Fibroblast of peridontal ligament (primary cell): Measurements from ENCODE around the gene ETS2.
A peak's percentile ranks its signal among the peaks of the same experiment; 100 is the strongest.

Source experiments
- DNase-seq: peaks from one replicate; pipeline ENCODE4 v3.0.0-alpha.2; 2010; ENCODE audit errors: extremely low read depth

ETS2 gene

DNA sequence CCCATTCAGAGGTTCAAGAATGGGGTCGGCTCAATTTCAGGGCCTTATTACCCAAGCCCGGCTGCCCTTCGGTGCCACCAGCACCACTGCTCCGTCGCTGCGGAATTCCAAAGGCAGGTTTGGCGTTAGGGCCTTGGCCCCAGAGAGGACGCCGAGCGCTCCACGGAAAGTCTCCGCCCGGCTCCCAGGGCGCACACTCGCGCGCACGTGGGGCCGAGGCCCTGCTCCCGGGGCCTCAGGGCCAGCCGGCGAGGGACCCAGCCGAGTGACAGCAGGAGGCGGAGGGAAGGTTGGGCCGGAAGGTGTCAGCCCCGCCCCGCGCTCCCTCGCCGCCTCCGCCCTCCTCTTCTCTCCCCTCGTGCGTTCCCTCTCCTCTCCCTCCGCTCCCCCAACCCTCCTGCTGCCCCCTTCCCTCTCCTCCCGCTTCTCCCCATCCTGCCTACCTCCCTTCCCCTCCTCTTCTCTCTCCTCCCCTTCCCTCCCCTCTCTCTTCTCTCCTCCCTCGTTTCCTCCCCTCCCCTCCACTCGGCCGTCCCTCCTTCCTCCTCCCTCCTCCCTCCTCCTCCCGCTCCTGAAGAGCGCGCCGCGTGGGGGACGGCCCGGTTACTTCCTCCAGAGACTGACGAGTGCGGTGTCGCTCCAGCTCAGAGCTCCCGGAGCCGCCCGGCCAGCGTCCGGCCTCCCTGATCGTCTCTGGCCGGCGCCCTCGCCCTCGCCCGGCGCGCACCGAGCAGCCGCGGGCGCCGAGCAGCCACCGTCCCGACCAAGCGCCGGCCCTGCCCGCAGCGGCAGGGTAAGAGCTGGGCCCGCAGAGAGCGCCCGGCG is at the start of gene ETS2:
Gene ETS2 (plus strand): TSS at position 602 of the 825 bp plus-strand sequence. CDS start 4,106 bp downstream, outside the sequence.
- peak; percentile 78 for DNase-seq

DNA sequence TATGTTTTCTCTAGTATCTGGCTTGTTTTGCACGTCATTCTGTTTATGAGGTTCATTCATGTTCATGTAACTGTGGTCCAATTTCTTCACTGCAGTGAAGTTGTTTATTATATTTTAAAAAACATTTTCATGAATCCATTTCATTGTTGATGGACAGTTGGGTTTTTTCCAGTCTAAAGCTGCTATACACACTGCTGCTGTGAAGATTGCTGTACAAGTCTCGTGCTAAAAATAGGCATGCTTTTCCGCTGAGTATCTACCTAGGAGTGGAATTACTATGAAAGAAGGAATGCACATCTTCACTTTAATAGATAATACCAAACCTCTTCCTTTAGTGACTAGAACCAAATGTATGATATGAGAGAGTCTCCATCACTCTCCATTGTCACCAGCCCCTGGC is 49.0 kb upstream of the ETS2 start:
- no peak for DNase-seq

DNA sequence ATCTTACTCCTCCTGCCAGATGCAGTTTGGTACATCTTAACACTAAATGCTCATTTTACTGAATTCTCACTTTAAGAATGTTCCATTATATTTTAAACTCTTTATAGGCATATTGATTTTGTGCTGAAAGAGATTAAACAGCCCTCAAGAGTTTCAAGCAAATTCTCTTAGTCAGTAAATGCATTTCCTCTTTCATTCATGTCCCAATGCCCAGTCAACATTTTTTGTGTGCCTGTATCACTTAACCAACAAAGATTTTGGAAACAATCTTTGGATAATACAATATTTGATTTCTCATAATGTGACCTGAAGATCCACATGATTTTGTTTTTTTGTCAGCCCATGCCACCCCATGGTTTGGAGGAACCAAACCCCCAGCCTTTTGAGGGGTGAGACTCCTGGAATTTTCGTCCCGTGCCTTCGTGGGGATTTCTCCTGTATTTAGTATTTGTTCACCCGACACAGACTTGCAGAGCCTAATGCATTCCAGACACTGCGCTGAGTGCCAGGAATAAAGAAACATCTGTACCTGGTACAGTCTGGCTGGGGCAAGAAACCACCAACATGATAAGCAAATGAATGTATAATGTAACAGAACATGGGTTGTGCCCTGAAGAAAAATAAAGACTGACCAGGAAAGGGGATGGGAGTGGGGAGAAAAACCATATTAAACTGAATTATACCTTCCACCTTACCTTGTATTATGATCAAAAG is 47.1 kb upstream of the ETS2 start:
- no peak for DNase-seq

DNA sequence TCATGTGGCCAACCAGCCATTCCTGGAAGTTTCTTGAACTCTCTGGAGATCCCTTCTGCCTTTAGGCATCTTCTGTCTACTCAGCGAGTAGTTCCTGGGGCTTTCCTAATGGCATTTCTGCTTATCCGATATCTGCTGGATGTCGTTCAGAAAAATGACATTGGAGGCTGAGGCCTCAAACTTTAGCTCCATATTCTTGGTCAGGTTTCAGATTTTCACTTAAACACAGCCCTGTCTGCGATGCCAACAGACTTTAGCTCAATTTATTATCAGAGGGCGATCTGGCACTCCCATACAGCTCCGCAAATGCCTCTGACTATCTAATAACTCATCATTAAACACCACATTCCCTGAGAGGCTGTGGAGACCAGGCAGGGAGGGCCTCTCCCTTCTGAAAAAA is 46.3 kb upstream of the ETS2 start:
- no peak for DNase-seq

DNA sequence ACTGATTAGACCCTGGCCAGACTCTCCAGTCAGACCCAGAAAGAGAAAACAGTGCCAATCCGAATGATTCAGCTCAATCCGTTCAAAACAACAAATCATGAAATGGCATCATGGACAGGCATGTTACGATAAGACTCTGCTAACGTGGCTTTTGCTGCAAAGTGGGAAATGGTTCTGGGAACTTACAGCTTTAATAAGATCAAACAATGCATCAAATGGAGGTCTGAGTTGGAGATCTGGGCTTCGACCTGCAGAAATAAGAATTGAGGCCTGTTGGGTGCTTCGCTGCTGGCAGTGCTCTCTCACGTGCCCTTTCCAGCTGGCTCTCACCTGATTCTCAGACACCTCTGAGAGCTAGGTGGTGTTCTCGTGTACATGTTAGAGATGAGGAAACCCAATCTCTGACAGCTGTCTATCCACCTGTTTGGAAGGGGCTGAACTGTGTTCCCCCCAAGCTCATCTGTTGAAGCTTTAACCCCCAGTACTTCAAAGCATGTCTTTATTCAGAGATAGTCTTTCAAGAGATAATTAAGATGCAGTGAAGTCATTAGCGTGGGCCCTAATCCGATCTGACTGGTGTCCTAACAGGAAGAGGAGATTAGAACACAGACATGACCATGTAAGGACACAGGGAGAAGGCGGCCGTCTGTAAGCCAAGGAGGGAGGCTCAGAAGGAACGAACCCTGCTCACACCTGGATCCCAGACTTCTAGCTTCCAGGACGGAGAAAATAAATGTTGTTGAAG is 45.5 kb upstream of the ETS2 start:
- DNase-seq, result no peak

DNA sequence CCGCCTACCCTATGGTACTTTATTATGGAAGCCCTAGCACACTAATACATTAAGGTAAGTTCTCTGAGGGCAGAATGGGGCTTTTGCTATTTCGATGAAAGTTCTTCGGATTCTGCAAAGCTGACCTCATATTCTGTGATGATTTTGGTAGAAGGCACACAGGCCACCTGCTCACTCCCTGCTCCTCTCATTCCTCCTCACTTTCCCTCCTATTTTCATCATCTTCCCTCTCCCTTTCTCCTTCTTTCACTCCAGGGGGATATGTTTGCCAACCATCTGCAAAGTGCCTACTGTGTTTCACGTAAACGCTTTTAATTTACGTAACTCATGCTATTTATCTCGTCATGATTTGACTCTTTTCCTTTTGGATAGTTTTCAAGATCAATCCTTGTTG is 45.0 kb upstream of the ETS2 start:
- DNase-seq, result no peak

DNA sequence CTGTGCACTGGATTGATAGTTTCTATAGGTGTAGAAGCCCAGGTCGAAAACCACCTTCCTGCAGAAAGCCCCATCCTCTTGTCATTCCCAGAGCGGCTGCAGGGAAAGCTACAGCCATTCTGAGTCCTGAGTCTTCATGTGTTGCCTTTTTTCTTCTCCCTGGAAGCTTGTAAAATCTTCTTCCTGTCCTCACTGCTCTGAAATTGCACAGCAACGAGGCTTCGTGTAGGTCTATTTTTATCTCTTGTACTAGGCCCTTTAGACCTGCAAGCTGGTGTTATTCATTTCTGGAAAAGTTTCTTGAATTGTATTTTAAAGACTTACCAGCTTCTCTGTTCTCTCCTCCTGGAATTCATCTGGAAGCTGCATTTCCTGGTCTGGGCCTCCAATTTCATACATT is 44.2 kb upstream of the ETS2 start:
- DNase-seq, result no peak

DNA sequence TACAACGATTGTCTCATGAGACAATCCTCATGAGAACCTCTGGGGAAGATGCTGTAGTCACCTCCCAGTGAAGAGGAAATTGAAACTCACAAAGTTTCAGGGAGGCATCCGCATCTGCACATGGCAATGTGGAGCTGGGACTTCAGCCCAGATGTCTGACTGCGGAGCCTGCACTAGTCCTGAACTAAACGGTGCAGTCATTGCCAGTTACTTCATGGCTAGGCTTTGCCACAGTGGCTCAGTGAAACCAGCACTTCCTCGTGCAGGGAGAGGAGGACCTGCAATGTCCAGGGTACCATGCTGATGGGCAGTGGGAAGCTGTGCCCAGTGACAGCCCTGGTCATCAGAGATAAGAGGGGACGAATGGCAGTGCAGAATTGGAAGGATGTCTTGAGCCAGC is 40.7 kb upstream of the ETS2 start:
- DNase-seq, result no peak

DNA sequence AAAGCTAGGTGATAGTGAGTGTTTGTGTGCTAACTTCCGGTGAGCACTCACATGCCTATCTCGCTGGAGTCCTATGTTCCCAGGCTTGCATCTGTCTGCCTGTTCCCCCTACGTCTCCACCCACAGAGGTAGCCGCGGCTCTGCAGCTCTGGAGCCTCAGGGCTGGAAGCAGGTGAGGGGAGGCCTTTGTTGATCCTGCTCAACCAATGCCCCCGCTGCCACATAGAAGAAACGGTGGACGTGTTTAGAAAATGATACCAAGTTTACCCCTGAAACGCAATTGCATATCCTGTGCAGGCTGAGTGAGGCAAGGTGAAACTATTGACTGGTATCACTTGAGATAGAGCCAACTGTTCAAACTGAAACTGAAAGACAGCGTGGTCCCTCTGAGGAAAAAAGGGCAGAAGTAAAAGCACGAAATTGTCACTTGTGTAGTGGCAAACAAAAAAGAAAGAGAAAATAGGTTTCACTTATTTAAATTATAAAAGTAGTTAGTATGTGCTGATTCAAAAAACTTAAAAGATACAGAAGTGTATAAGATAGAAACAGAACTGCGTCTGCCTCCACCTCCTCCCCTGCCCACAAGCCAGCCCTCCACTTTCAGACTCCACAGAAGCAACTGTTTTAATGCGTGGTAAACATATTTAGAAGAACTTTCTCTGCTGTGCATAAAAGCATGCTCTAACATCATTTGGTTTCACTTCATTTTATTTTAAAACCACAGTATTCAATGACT is 38.6 kb upstream of the ETS2 start:
- peak; percentile 16 for DNase-seq

DNA sequence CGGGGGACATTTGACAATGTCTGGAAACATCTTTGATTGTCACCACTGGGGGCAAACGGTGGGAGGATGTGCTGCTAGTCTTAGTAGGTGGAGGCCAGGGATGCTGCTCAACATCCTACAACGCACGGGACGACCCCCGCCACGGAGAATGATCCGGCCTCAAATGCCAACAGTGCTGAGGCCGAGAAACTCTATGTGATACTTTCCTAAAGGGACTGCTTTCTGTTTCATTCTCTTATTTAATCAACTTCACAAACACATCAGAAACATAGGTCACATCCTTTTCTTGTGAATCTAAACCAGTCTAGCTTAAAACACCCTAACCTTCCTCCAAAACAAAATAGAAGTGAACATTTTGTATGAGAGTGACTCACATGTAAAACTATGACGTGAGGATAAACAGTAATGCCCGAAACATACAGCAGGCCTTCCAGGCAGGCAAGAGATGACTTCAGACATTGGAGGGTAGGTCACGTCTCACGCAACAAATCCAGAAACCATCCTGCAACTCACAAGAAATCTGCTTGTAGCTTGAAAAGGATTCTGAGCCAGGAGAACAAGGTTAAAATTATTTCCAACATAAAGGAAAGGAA is 37.2 kb upstream of the ETS2 start:
- DNase-seq, result peak; percentile 92

DNA sequence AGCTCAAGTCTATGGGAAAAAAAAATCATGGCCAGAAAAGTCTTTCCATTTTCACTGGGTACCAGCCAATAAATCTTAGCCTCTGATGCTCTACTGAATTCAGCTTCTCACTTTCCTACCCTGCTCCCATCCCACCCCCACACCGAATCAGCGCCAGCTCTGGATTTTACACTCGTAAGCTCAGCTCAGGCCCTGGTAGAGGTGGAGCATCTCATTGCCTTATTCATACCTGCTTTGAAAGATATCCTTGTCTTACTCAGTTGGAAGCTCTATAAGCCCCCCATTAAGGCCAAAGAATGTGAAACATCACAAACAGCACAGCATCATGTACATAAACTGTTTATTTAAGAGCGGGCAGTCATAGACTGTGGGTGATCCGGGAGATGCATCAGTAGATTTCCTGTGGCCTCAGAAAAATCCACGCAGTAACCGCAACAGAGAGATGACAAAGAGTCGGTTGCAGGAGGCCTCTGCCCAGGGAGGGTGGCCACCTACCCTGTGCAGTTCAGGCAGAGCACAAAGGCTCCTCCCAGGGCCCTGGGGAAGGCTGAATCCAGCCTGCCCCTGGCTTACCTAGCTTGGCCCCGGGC is 36.4 kb upstream of the ETS2 start:
- DNase-seq, result peak; percentile 57

DNA sequence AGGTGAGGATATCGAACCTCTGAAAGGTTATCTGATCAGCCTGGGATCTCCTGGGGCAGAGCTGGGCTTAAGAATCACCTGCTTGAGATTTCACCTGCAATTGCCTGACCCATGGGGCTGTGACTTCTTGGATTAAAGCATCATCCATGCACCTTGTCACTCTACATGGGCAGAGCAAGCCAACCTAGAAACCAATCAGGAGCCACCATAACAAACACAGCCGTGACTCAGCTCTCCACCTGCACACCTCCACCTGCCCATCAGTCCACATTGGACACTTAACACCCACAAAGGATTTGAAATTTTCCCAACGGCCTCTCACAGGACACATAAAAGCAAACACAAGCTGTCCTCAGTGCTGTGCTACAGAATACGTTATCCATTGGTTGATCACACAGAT is 35.1 kb upstream of the ETS2 start:
- DNase-seq, result no peak

DNA sequence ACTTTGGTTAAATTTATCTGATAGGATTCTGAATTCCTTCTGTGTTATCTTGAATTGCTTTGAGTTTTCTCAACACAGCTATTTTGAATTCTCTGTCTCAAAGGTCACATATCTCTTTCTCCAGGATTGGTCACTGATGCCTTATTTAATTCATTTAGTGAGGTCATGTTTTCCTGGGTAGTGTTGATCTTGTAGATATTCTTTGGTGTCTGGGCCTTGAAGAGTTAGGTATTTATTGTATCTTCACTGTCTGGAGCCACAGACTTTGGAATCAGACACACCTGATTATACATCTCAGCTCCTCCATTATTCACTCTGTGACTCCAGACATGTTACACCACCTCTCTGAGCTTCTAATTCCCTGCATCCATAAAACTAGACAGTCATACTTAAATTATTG is 34.2 kb upstream of the ETS2 start:
- no peak for DNase-seq

DNA sequence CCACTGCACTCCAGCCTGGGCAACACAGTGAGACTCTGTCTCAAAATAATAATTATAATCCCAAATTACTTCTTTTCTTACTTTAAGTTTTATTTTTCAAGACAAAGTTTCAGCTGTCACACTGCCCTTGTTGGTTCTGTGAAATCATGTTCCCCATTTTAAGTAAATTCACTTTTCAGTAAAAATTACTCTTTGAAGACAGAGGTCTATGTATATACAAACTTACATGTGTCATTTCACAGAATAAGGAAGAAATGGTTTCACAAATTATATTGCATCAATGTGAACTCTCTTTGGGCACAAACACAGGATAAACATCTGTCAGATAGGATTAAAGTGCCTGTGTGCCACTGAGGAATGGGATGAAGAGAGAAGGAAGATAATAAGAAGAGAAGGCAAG is 33.1 kb upstream of the ETS2 start:
- no peak for DNase-seq

DNA sequence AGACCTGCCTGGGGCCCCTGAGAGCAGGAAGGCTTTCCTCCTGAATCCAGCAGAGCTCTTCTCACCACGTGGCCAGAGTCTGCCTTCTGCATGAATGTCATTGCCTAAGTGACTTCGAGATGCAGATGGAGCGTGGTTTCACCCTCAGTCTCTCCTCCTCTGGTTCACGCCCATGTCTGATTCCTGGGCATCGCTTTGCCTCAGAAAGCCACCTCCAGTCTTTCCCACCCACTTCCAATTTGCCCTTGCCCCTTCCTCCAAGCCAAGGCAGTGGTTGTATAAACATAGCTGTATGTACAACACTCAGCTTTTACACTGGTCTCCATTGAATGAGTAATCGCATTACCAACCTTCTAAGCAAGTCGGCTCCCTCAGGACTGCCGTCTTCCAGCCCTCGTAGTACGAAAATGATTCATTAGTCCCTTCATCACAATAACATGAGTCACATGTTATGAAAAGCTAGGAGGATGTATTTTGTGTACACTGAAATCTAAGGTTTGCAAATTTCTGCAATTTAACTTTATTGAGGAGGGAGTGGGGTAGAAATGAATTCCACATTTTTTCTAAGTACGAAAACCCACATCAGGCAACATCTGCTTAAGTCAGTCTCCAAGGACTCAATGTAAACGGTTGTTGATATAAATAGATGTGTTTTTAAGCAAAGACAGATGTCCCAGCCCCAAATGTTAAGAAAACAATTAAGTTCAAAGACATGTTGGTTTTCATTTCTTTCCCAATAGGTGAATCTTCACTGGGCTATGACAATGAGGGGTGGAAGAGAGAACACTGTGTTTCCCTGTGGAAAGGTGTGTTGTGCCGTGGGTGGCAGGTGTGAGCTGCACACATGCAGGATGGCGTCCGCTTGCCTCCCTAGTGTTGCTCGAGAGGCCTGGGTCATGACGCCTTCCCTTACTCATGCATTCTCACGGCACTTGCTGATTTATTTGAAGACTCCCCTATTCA is 32.3 kb upstream of the ETS2 start:
- DNase-seq, result peak; percentile 99

DNA sequence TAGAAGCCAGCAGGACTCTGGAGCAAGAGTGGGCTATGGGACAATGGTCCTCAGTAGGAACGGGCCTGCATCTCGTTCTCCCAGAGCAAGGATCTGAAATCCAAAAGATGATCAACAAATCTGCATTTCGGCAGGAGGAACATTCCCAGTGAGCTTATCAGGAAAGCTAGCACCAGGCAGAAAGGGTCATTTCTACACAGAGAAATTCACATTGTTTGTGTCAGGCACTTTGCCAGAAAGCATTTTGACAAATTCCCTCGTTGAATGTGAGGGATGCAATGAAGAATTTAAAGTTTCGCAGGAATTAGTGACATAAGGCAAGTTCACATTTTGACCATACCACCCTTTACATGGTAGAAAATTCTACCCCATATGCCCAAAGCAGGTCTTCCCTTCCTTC is 31.6 kb upstream of the ETS2 start:
- DNase-seq, result no peak

DNA sequence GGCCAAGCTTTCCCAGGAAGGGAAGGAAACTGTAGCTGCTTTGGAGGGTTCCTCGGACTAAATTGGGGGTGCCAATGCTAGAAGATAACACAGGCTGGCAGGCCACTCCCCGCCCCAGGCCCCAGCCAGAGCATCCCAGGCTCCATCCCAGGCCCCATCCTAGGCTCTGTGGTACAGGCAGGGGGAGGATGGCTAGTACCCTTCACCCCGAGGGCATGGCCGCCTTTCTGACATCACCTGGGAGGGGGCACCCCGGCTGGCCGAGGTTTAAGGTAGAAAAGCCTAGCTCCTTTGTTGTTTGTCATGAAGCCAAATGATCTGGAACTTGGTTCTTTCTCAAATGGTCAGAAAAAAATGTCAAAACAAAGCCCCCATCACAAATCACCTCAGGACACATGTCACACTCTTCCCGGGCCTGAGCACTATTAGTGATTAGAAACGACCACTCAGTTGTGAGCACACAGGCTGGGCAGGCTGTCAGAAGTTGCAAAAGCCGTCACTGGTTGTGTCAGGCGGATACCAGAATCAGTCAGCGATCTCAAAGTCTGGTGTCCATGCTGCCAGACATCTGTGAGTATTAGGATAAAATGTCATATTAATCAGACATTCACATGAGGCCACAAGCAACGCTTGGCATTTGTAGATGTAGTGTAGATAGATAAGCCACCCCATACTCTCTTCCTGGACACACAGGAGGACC is 31.0 kb upstream of the ETS2 start:
- no peak for DNase-seq

DNA sequence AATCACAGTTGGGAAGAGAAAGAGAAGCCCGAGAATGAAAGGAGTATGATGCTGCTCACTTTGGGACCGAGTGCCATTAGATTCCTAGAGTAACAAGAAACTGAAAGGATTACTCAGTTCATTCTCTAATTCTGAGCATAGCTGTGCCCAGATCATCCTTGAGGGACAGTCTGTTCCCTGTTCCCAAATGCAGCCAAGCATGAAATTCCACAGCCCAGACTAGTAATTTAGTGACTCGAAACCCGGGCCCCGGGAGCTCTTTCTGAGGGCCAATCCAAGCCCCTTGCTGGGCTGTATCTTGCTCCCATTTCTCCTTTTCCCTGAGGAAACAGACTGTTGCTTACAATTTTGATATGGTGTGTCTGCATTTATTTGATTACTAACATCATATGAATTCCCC is 30.0 kb upstream of the ETS2 start:
- no peak for DNase-seq

DNA sequence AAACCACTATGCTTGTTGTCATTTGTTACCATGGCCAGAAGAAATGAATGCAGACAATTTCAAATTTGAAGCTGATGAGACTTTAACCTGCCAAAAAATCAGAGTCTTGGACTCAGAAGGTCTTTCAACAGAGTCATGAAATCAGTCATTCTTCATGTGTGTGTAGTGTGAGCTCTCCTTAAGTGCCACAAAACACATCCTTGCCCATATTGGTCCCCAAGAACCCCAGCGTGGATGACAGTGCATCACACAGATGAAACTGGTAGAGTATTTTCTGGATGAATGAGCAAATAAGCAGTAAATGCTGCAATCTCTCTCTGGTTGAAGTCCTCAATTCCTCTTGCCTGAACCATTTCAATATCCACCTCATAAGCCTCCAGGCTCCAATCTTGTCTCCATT is 28.7 kb upstream of the ETS2 start:
- no peak for DNase-seq
